ENCODE data around the gene NRP1. TPM values are rescaled to one million over a fixed set of nuclear protein-coding genes. Genes with fewer than 3 reads are reported as not detected.

NRP1 gene
- total RNA-seq, 2 experiments from 2014 or later = 1.9 to 2.0 TPM

DNA sequence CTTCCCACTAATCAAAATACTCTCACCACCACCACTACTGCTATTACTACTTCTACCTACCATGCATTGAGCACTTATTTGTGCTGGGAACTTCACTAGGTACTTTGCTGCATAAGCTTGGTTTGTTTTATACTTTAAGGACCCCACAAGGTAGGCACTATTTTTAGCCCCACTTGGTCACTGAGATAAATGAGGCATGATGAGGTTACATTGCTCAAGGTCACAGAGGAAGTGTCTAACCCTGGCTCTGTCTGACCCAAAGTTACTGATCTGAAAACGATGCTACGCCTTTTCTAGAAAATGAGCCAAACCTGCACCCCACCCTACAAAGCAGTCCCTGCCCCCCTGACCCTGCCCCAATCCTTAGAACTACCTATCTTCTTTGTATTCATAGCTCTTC lies 35.6 kb downstream of the NRP1 start:
- POLR2A ChIA-PET = no interaction called here
- CTCF ChIA-PET = no interaction called here

DNA sequence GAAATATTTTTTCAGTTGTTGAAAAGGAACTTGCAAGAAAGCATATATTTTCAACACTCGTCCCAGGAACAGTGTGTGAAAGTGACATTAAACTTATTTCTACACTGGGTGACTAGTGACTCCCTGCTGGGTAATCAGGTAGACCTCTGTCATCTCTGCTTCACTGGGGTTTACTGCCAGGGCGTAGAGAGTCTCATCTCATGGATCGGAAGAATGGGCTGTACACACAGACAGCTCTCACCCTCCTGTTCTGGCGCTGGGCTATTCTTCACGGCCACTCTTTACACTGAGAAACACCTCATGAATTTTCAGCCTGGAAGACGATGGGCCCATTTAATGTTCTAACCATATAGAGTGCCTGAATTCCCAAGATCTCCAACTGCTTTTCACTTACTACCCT lies 36.4 kb downstream of the NRP1 start:
- POLR2A ChIA-PET = no interaction called here
- CTCF ChIA-PET = no interaction called here

DNA sequence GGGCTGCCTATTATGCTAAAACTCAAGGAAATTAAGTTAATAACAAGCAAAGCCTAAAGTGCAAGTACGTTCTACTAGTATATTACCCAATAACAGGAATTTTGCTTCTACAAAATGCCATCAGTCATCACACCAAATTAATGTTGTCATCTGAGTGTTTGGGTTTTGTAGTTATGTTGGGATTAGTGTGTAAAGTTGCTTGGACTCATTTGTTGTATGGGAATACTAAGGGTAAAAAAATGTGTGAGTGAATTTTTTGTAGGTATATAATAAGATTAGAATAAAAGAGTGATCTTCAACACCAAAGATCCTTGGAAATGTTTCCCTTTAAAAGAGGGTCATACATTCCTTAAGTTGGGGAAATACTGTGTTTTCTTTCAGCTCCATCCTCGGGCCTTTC lies 38.6 kb downstream of the NRP1 start:
- CTCF ChIA-PET = no interaction called here
- POLR2A ChIA-PET = no interaction called here

DNA sequence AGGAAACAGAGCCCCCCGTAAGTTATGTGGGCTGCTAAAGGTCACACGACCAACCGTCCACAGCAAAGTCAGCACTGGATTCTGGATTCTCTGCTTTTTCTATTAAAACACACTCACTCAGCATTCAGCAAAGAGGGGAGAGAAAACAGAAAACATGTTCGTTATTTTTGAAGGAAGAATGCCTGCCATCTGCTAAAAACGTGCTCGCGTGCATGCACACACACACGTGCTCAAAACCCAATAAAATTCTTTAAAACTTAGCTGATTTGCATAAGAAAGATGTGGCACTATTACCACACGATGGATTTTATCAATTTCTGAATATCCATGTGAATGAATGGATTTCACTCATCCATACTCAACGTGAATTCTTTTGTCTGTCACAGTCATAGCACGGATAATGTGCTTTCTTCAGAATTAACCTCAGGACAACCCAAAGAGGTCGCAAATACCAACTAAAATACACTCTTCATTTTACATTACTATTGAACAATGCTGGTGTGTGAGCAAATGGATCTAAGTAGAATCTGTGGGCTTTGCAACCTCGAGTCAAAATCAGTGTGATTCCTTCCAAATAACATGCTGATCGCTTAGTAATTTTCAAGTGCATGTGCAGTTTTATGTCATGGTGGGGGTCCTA lies 40.8 kb downstream of the NRP1 start:
- ChIA-PET POLR2A (no interaction called here), CTCF (no interaction called here)

DNA sequence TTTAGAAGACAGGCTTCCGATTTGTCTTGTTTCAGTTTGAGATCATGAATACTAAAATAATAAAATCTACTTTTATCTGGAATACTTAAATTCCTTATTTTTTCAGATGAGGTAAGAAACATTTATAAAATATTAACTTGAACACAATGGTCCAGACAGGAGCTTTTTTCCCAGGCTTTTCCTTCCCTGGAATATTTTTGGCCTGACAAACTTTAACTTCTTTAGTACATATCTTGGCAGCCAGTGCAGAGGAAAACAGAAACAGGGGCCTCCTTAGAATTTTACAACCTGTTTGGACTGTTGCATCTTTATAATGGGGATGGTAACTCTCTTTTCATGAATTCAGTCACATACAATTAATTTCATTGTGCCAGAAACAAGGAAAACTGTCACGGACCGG lies 41.4 kb downstream of the NRP1 start:
- ChIA-PET CTCF (no interaction called here), POLR2A (no interaction called here)

DNA sequence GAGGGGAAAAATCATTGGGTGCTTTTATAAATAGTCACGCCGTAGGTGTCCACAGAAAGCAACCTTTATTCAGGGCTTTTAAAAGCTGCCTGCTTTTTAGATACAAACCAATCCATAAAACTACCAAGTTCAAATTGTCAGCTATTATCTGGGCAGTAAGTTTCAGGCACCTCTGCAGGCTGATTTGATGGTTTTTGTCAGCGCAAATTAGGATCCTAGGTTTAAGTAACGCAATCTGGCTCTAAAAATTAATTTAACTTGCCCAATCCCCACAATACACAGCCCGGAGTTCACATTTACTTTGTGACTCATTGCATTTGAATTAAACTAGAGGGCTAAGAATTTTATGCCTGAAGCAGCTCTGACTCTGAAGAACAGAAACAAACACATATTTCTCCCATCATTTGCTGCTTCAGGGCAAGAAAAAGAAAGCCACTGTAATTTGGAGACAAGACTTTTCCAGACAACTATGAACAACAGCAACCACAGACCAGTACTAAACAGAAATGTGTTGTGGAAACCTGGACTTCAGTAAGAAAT lies 43.3 kb downstream of the NRP1 start:
- ChIA-PET POLR2A (no interaction called here), CTCF (no interaction called here)

DNA sequence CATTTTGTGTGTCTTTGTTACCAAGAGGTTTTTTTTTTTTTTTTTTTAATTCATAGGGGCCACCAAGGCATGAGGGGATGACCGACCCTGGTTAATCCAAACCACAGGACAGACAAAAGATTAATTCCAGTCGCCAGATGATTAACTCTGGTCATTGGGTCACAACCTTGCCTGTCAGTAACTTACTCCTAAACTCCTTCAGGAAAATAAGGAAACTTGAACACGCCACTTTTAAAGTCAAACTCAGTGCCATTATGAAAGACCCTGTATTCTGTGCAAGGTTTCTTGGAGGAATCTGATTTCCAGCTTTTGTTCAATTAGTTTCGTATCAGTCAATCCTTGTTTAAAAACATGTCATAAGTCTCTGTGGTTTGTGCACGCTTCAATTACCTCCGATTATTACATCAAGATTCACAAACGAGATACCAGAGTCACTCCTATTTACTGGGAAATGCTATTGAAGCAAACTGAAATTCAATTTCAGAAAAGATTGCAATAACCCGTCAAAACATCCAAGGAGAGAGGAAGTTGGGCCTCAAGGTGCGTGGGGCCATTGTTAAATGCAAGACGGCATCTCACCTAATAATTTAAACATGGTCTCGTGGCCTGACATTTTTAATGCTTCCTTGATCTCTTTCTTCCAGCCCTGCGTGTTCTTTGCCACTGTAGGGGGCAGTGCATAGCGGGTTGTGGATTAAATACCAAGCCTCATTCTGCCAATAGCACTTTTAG lies 44.0 kb downstream of the NRP1 start:
- ChIA-PET POLR2A (interaction anchor here (0.6 kb wide), 1 partner anchor 162 kb away, joined by 3 read pairs; no protein-coding TSS in a partner anchor), CTCF (no interaction called here)

DNA sequence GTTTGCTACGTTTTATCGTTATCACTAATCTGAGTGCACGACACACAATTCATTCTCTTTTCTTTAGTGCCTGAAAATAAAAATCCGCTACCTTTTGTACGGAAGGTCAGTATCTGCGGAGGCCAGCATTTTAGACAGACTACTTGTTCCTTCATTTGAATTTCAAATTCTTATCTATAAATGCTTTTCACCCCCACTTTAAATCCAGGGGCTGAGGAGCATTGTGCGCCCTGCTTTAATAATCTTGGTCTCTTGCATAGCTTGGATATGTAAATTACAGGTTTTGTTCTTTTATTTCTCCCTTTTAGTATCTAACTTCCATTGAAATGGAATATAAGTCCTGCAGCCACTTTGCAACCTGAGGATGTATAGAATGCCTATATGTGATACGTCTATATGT lies 44.7 kb downstream of the NRP1 start:
- ChIA-PET CTCF (no interaction called here), POLR2A (interaction anchor here (0.6 kb wide), 1 partner anchor 163 kb away, joined by 3 read pairs; no protein-coding TSS in a partner anchor)

DNA sequence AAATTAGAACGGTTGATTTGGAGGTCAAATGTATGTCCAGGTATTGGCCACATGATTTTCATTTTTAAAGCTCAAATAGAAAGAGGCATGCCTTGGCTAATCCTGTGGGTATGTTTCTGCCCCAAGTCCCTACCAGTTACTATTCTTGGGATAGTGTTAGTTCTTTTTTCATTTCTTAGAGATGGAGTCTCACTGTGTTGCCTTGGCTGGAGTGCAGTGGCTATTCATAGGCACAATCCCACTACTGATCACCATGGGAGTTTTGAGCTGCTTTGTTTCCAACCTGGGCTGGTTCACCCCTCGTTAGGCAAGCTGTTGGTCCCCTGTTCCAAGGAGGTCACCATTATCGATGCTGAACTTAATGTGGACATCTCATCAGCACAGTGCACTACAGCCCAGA lies 46.3 kb downstream of the NRP1 start:
- POLR2A ChIA-PET = interaction anchor here (0.5 kb wide), 1 partner anchor 161 kb away, joined by 5 read pairs; no protein-coding TSS in a partner anchor
- CTCF ChIA-PET = no interaction called here

DNA sequence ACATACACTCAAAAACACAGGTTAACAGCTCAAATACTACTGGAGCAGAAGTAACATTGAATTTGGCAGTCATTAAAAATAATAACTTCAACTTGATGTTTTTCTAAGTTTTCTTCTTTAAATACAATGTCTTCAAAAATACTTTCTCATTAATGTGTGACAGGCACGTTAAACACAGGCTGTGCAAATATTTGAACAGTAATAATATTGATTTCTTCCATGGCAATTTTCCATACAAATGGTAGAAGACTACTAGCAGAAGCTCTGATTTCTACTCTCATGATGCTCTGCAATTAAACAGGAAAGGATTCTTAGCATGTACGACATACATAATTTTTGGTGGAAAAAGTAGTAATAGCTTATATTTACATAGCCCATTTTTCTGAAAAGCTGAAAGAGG lies 47.4 kb downstream of the NRP1 start:
- POLR2A ChIA-PET = no interaction called here
- CTCF ChIA-PET = no interaction called here

DNA sequence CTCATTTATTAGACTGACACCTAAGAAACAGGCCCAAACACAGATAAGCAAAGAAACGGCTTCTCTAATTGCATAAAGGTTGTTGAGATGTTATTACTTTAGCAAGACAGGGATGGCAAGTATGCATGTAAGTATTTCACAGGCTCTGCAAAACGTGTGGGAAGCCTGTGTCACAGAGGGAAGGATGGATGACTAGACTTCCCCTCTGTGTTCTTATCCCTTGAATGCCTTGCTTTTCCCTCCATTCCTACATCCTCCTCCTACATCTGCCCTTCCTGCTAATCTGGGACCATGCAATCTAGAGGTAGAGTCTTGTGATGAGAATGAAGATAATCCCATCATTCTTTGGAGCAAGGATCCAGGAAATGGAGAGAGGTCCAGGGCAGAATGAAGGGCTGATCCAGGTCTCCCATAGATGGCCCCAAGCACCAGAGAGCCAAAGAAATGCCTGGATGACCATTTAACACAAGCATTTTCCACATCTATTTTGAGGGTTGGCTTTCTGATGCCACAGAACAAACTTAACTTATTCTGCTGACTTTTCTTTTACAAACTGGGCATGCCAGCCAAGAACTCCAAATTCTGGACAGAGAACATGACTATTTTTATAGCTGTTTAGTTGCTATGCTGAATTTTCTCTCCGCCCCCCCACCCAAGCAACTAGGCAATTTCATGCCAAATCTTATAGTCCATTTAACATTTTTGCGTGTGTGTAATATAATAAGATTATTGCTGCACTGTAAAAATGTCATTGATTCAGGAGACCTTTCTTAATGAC lies 48.1 kb downstream of the NRP1 start:
- ChIA-PET POLR2A (no interaction called here), CTCF (no interaction called here)

DNA sequence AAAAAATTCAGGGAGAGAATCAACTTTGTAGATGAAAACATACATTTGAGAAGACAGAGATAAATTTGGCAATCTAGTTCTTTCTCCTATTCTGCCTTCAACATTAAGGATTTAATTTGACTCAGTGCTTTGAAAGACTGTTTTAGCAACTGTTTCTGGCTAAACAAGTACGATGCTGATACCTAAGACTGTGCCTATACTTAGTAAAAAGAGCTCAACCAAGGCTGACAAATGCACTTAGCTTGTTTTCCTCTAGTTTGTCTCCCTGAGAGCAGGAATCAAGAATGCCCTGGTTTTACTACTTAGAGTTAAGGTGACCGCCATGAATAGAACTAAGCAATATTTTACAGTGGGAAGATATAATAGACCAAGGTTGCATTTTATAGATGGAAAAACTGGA lies 49.5 kb downstream of the NRP1 start:
- POLR2A ChIA-PET = no interaction called here
- CTCF ChIA-PET = no interaction called here

DNA sequence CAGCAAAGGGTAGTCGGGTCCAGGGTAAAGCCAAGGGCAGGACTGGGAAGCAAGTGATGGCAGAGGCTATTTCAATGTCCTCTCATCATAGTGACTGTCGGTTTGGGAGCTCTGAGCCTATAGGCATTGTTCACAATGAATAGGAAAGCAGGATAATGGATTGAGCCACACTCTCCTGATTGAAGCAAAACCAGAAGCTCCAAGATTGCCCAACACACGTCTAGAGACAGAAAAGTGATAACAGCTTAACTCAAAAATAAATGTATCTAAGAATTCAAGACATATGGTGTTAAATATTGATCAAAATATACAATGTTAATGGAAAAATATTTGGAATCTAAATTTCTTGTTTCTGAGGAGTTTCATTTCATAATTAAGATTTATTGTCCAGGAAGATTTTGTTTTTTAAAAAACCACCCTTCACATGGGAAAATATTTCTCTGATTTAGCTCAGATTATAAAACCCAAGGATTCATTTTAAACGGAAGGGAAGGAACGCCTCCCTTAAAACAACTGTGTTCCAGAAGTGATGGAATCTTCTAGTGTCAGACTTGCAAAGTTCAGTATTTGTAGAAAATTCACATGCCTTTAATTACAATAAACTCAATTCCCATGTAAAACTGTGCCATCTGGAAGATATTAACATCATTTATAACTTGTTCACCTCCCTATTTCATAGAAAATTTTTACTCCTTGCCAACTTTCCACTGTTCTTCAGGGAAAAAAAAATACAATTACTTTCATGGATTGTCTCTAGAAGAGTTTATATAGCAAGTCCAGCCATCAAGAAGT lies 54.5 kb downstream of the NRP1 start:
- POLR2A ChIA-PET = no interaction called here
- CTCF ChIA-PET = no interaction called here

DNA sequence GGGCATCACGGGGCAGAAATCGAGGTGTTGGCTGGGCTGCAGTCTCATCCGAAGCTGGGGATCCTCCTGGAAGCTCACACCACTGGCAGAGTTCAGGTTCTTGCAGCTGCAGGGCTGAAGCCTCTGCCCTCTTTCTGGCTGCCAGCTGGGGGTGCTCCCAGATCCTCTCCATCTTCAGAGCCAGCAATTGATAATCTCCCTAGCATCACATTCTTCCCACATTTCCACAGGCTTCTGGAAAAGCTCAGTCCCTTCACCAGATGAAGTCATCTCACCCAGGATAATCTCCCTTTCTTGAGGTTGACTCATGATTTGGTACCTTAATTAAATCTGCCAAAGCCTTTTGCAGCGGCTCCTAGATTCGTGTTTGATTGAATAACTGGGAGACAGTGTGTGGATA lies 55.2 kb downstream of the NRP1 start:
- POLR2A ChIA-PET = no interaction called here
- CTCF ChIA-PET = no interaction called here

DNA sequence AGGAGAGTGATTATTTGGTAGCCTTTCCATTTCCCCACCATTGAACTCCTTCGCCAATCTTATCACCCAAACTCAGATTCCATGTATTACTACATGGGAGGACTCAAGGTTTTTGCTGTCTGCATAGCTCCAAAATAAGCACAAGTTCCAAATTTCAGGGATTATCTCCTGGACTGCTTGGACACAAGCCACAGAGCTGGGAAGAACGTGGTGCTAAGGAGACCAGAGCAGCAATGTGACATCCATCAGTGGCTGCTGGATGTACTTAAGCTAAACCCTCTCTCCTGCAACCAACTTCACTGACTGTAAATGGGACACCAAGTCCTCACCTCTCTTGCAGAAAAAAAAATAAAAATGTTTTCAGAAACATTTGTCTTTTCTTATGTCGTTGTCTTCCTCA lies 56.3 kb downstream of the NRP1 start:
- CTCF ChIA-PET = interaction anchor here (0.5 kb wide), 1 partner anchor 58 kb away, joined by 4 read pairs; no protein-coding TSS in a partner anchor
- POLR2A ChIA-PET = no interaction called here

DNA sequence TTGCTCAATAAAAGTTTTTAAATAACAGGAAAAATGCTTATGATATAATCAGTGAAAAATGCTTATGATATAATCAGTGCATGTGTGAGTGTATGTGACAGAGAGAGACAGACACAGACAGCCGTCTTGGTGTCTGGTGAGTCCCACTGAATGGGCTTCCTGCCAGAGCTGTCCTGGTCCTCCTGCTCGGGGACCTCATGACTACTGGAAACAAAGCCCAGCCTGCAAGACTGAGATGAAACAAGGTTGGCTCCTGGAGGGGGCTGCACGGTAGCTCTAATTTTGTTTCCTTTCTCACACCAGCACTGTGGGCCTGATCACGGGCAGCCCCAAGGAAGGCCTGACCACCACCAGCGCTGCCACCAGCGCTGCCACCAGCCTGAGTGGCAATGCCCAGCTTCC lies 57.3 kb downstream of the NRP1 start:
- ChIA-PET POLR2A (no interaction called here), CTCF (no interaction called here)

DNA sequence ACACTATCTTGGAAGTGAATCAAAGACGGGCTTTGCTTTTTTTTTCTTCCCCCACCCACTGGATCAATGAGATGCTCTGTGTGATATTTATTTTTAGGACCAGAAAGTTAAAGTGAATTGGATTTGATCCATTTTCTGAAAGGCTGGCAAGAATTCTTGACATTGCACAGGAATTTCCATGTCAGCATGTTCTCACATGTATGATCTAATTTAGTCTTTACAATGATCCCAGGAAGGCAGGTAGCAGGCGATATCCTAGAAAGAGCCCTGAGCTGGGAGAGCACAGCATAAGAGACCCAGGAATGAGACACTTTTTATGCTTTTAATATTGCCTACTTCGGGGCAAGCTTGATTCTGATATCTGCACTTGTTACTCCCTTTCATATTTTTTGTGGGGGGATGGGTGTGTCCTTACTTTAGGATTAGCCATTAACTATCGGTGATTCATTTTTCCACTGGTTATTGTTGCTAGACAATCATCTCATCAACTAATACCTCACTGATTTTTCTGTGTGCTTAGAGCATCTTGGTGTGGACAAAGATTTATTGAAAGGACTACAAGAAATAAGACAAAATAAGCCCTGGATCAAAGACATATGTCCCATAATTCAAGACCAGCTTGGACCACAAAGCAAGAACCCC lies 58.1 kb downstream of the NRP1 start:
- POLR2A ChIA-PET = no interaction called here
- CTCF ChIA-PET = no interaction called here

DNA sequence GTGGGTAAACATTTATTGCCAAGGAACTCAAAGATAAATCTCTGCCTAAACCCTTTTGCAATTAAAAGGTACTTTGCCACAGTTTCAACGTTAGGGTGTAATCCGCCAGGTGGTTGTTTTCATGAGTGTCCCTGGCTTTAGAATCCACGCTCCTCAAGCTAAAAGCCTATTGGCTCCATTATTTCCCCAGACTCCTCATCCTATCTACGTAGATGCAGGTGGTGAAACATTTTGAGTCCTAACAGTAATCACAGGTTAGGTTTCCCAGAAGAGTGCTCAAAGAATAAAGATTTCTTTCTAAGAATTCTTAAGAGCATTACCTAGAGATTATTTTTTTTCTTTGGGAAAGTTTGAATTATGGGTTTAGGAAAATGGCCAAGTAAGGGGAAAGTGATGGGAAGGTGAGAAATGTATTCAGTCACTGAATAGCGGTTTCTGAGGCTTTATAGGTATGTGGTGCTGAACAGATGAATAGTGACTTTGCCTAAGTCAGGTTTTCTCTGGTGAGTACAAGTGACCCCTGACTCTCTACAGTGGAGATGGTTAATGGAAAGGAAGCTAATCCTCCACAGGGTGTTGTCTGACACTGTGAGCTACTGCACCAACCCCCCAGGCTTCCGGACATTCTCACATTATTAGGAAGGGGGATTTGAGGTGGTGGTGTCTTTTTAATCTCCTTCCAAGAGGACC lies 60.2 kb downstream of the NRP1 start:
- CTCF ChIA-PET = no interaction called here
- POLR2A ChIA-PET = no interaction called here

DNA sequence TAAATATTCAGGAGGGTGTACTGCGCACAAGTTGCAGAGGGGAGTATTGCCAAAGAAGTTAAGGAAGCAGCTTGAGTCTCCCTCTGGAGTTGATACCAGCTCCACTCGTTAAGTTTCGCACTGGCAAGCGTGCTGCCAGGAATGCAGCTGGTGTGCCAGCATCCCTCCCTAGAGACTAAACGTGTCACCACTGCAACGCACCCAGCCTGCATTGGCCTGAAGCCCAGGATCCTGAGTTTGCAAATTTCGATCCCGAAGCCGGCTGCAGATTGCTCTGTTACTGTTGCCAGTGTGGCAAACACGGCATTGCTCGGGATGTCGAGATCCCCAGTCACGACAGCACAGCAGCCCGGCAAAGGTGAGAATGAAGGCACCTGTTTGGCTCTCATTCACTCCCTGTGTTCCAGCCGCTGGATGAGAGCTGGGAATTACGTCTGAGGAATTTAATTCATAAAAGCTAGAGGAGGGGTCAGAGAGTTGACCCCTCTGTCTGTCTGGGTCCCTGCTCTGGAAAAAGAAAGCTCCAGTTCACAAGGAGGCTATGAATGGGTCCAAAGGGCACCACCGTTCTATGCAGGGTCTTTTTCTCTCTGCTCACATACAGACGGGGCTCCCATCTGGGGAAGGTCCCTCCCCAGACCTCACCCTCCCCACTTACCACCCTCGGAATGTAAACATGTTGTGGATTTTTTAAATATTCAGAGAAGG lies 61.0 kb downstream of the NRP1 start:
- ChIA-PET POLR2A (no interaction called here), CTCF (no interaction called here)
